ENCODE measurements around the gene FXYD1. TPM values are rescaled to one million over a fixed set of nuclear protein-coding genes. Genes with fewer than 3 reads are reported as not detected.

The FXYD1 gene
- total RNA-seq, 1 donor from 2014 or later, result 7.8 TPM

DNA sequence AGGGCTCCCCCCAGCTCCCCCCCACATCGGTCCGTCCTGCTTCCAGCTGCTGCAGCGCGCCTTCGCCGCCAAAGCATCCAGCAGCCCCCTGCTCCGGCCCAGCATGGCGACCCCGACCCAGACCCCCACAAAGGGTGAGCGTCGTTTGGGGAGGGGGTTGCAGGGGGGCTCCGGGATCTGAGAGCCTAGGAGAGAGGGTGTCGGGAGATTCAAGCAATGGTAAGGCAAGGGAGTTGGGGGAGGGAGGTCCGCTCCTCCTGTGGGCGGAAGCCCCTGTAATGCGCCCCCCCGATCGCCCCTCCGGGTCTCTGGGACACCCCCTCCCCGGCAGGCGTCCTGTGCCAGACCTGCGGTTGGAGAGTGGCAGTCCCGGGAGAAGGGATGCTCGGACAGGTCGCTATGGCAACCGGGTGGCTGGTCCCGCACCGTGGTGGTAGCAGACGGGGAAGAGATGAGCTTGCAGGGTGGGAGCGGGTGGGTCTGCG lies 4.6 kb downstream of the FXYD1 start, which contains the start of gene FXYD7:
TSS of gene FXYD7 (plus strand) at position 25 of the 485 bp plus-strand sequence. CDS start at position 104, 79 bp downstream.
- Mint-ChIP-seq H3K4me3 (ENCODE audit: unreplicated experiment) (no peak within 1 kb of the TSS), H3K27ac (ENCODE audit: unreplicated experiment) (no peak within 1 kb of the TSS), H3K27me3 (ENCODE audit: low read depth) (peaks cover 14% of the 10 kb centered on the region), H3K9me3 (ENCODE audit: low read depth) (no peaks in the 10 kb centered on the region), H3K36me3 (ENCODE audit: low read depth) (no peaks in the 10 kb centered on the region), H3K4me1 (ENCODE audit: low read depth) (peaks cover 44% of the 10 kb centered on the region)
- TF ChIP-seq, protein P1, sequence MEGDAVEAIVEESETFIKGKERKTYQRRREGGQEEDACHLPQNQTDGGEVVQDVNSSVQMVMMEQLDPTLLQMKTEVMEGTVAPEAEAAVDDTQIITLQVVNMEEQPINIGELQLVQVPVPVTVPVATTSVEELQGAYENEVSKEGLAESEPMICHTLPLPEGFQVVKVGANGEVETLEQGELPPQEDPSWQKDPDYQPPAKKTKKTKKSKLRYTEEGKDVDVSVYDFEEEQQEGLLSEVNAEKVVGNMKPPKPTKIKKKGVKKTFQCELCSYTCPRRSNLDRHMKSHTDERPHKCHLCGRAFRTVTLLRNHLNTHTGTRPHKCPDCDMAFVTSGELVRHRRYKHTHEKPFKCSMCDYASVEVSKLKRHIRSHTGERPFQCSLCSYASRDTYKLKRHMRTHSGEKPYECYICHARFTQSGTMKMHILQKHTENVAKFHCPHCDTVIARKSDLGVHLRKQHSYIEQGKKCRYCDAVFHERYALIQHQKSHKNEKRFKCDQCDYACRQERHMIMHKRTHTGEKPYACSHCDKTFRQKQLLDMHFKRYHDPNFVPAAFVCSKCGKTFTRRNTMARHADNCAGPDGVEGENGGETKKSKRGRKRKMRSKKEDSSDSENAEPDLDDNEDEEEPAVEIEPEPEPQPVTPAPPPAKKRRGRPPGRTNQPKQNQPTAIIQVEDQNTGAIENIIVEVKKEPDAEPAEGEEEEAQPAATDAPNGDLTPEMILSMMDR (IDR thresholded peaks at IDR 0.05), result peak; percentile 68
- no peak for DNase-seq (ENCODE audit: low spot score)

DNA sequence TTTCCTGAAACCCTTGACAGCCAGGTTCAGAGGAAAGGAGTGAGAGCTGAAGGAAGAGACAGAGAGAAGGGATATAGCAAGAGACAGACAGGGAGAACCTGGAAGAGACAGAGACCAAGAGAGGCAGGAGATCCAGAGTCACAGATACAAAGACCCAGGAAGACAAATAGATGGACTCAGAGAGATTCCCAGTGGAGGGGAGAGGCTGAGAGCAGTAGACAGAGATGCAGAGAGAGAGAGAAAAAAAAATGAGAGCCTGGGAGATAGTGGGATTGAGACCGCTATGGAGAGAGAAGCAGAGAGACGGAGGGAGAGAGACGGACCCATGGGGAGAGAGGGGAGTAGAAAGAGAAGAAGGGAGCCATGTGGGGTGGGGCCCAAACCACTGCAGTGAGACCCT lies 5.2 kb downstream of the FXYD1 start:
- H3K4me1 Mint-ChIP-seq (ENCODE audit: low read depth), result peaks cover 43% of the 10 kb centered on the region
- peaks cover 14% of the 10 kb centered on the region for H3K27me3 Mint-ChIP-seq (ENCODE audit: low read depth)
- H3K27ac Mint-ChIP-seq (ENCODE audit: unreplicated experiment), result no peak overlapping the region
- H3K36me3 Mint-ChIP-seq (ENCODE audit: low read depth), result no peaks in the 10 kb centered on the region
- no peak overlapping the region for H3K4me3 Mint-ChIP-seq (ENCODE audit: unreplicated experiment)
- no peaks in the 10 kb centered on the region for H3K9me3 Mint-ChIP-seq (ENCODE audit: low read depth)
- no peak for DNase-seq (ENCODE audit: low spot score)
- TF ChIP-seq, protein P1 (IDR thresholded peaks at IDR 0.05), result no peak

DNA sequence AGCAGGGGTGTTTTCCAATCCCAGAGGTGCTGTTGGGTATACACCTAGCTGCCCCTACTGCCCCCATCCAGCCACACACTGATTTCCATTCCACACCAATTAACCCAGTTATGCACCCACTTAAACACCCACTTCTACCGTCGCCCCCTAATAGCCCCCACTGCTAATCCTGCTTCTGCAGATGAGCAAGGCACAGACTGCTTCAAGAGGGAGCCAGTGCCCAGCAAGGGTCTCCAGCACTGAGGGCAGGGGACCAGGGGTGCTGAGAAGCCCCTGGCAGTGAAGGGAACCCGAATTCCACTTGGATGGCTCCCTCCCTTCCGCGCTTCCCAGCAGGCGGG lies 5.6 kb downstream of the FXYD1 start:
- Mint-ChIP-seq H3K27ac (ENCODE audit: unreplicated experiment) (no peak overlapping the region), H3K4me3 (ENCODE audit: unreplicated experiment) (no peak overlapping the region), H3K27me3 (ENCODE audit: low read depth) (peaks cover 14% of the 10 kb centered on the region), H3K4me1 (ENCODE audit: low read depth) (peaks cover 42% of the 10 kb centered on the region), H3K9me3 (ENCODE audit: low read depth) (no peaks in the 10 kb centered on the region), H3K36me3 (ENCODE audit: low read depth) (no peaks in the 10 kb centered on the region)
- no peak for DNase-seq (ENCODE audit: low spot score)
- TF ChIP-seq, protein P1 (IDR thresholded peaks at IDR 0.05), result no peak

DNA sequence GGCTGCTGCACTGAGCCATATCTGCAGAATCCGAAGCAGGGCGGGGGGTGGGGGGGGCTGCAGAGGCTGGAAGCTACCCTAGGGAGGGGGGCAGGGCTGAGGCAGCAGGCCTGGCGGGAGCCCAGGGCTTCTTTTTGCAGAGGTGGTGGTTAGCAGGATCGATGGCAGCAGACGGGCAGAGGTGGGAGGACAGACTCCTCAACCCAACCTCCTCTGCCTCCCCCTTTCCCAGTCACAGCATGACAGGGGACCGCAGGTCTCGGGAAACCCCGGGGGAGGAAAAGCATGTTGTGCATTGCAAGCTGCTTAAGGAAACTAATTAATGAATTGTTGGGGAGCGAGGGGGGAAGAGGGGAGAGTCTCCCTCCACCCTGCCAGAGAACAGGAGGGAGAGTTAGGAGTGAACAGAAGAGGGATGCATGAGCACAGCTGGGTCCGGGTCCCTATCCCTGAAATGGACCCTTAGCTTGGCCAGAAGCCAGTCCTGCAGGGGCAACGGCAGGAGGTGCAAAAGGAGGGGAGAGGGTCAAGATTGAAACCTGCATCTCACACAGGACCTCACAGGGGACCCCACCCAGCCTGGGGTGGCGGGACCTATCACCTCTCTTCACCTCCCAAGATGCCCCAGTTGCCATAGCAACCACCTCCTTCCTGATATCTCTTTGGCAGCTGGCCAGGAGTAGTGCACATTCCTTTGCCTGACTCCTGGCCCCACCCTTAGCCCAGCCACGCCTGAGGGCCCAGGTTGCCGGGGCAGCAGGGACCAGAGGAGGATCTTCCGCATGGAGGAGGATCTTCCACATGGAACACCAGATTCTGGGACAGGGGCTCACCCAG lies 6.2 kb downstream of the FXYD1 start:
- TF ChIP-seq, protein P1 (IDR thresholded peaks at IDR 0.05), result no peak
- H3K4me1 Mint-ChIP-seq (ENCODE audit: low read depth), result peaks cover 42% of the 10 kb centered on the region
- H3K4me3 Mint-ChIP-seq (ENCODE audit: unreplicated experiment), result no peak overlapping the region
- no peak overlapping the region for H3K27ac Mint-ChIP-seq (ENCODE audit: unreplicated experiment)
- DNase-seq (ENCODE audit: low spot score), result no peak
- H3K9me3 Mint-ChIP-seq (ENCODE audit: low read depth), result no peaks in the 10 kb centered on the region
- peaks cover 14% of the 10 kb centered on the region for H3K27me3 Mint-ChIP-seq (ENCODE audit: low read depth)
- H3K36me3 Mint-ChIP-seq (ENCODE audit: low read depth), result no peaks in the 10 kb centered on the region

DNA sequence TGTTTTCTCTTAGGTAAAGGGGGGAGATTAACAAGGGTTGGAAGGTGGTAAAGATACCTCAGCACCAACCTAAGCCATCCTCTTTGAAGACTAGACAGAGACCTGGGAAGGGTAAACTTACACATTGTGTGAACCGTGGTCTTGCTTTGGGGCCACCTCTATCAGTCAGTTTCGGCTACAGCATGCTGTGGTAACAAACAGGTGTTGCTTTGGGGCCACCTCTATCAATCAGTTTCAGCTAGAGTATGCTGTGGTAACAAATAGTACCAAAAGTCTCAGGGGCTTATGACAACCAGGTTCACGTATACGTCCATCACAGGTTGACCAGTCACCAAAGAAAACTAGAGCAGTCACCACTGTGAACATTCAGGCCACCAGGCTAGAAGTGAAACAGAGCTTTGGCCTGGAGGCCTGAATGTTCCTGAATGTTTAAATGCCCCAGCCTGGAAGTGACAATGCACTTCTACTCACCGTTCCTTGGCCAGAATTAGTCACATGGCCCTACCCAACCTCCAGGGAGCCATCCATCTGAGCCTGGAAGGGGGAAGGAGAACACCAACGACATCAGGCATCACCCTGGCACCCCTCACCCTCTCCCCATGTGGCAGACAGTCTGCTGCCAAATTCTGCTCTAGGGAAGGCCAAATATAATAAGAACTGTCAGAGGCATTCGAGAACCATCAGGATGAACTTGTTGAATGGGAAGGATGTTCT lies 8.3 kb downstream of the FXYD1 start:
- DNase-seq (ENCODE audit: low spot score), result no peak
- H3K9me3 Mint-ChIP-seq (ENCODE audit: low read depth), result no peaks in the 10 kb centered on the region
- no peak overlapping the region for H3K27ac Mint-ChIP-seq (ENCODE audit: unreplicated experiment)
- H3K27me3 Mint-ChIP-seq (ENCODE audit: low read depth), result peaks cover 6% of the 10 kb centered on the region
- no peaks in the 10 kb centered on the region for H3K36me3 Mint-ChIP-seq (ENCODE audit: low read depth)
- no peak overlapping the region for H3K4me3 Mint-ChIP-seq (ENCODE audit: unreplicated experiment)
- peaks cover 31% of the 10 kb centered on the region for H3K4me1 Mint-ChIP-seq (ENCODE audit: low read depth)
- TF ChIP-seq, protein P1 (IDR thresholded peaks at IDR 0.05), result no peak

Measured in chondrocyte (in vitro differentiated cells).